ENCODE results near the gene COPB1. TPM values are rescaled to one million over a fixed set of nuclear protein-coding genes. Genes with fewer than 3 reads are reported as not detected.

COPB1 gene
- total and polyA plus RNA-seq, 9 of the 15 experiments (the other 6 are each of a cell fraction or from before 2014, with no cell fraction given): 64.7 to 188 (median 91.6) TPM

DNA sequence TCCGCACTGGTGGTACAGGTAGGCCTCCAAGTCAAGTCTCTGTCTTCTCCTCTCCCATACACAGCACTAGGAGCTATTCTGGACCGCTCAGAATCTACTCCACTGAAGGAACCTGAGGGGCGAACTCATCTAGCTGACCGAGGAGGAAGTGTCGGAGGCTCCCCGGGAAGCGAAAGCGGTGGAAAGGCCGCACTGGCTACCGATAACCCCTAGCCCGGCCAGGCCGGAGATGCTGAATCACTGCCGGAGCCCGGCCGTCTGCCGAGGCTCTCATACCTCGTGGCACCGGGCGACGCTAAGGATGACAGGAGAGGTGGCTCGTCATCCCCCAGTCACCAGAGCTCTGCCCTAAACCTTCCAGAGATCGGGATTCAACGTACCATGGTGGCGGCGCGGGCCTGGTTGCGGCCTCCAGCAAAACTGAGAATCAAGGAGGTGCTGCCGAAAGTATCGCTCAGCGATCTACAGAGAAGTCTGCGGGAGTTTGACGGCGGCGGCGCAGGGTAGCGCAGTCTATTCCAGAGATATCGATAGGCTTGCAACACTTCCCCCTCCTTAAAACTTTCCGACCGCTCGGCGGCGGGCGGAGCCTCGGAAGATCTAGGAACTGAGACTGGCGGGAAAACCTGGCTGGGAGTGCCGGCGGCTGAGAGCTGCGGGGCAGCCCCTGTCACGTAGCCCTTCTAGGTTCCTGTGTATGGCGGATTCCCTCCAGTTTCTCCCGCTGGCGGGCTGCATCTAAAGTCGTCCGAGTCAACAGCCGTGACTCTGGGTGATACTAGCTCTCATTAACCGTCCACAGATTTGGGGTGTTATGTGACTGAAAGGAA, 20.5 kb upstream of the COPB1 start, which contains the start of gene PSMA1 (continued):
- TF ChIP-seq CBFA2T2 (conservative IDR thresholded peaks at IDR 0.05): no peak
- no peak for TF ChIP-seq ZNF699 (CRISPR knock-in tag; IDR thresholded peaks at IDR 0.05; ENCODE audit: insufficient replicate concordance)
- TF ChIP-seq HCFC1 (IDR thresholded peaks at IDR 0.05; ENCODE audit: low read depth, low read length): peak; percentile 80
- TF ChIP-seq, protein P1, sequence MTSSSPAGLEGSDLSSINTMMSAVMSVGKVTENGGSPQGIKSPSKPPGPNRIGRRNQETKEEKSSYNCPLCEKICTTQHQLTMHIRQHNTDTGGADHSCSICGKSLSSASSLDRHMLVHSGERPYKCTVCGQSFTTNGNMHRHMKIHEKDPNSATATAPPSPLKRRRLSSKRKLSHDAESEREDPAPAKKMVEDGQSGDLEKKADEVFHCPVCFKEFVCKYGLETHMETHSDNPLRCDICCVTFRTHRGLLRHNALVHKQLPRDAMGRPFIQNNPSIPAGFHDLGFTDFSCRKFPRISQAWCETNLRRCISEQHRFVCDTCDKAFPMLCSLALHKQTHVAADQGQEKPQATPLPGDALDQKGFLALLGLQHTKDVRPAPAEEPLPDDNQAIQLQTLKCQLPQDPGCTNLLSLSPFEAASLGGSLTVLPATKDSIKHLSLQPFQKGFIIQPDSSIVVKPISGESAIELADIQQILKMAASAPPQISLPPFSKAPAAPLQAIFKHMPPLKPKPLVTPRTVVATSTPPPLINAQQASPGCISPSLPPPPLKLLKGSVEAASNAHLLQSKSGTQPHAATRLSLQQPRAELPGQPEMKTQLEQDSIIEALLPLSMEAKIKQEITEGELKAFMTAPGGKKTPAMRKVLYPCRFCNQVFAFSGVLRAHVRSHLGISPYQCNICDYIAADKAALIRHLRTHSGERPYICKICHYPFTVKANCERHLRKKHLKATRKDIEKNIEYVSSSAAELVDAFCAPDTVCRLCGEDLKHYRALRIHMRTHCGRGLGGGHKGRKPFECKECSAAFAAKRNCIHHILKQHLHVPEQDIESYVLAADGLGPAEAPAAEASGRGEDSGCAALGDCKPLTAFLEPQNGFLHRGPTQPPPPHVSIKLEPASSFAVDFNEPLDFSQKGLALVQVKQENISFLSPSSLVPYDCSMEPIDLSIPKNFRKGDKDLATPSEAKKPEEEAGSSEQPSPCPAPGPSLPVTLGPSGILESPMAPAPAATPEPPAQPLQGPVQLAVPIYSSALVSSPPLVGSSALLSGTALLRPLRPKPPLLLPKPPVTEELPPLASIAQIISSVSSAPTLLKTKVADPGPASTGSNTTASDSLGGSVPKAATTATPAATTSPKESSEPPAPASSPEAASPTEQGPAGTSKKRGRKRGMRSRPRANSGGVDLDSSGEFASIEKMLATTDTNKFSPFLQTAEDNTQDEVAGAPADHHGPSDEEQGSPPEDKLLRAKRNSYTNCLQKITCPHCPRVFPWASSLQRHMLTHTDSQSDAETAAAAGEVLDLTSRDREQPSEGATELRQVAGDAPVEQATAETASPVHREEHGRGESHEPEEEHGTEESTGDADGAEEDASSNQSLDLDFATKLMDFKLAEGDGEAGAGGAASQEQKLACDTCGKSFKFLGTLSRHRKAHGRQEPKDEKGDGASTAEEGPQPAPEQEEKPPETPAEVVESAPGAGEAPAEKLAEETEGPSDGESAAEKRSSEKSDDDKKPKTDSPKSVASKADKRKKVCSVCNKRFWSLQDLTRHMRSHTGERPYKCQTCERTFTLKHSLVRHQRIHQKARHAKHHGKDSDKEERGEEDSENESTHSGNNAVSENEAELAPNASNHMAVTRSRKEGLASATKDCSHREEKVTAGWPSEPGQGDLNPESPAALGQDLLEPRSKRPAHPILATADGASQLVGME (CRISPR knock-in tag; IDR thresholded peaks at IDR 0.05): no peak
- TF ChIP-seq ZNF644 (tag; IDR thresholded peaks at IDR 0.05; ENCODE audit: low read depth): no peak
- no peak for TF ChIP-seq RFX1 (IDR thresholded peaks at IDR 0.05)
- peak; percentile 40; the same call in 1 of the 2 replicates for TF ChIP-seq FOXK1 (CRISPR knock-in tag; IDR thresholded peaks at IDR 0.05; ENCODE audit: borderline replicate concordance)
- TF ChIP-seq RNF219 (CRISPR knock-in tag; IDR thresholded peaks at IDR 0.05): no peak
- TF ChIP-seq PHB (CRISPR knock-in tag; IDR thresholded peaks at IDR 0.05): no peak
- TF ChIP-seq, protein P2, sequence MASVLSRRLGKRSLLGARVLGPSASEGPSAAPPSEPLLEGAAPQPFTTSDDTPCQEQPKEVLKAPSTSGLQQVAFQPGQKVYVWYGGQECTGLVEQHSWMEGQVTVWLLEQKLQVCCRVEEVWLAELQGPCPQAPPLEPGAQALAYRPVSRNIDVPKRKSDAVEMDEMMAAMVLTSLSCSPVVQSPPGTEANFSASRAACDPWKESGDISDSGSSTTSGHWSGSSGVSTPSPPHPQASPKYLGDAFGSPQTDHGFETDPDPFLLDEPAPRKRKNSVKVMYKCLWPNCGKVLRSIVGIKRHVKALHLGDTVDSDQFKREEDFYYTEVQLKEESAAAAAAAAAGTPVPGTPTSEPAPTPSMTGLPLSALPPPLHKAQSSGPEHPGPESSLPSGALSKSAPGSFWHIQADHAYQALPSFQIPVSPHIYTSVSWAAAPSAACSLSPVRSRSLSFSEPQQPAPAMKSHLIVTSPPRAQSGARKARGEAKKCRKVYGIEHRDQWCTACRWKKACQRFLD (CRISPR knock-in tag; IDR thresholded peaks at IDR 0.05): peak; percentile 68
- no peak for TF ChIP-seq COPS2 (conservative IDR thresholded peaks at IDR 0.05)
- TF ChIP-seq ZBTB17 (CRISPR knock-in tag; IDR thresholded peaks at IDR 0.05): peak; percentile 100
- no peak for TF ChIP-seq ZFP36 (IDR thresholded peaks at IDR 0.05; ENCODE audit: low read depth, low read length, partially characterized antibody)
- TF ChIP-seq NFRKB (IDR thresholded peaks at IDR 0.05; ENCODE audit: low read depth): peak; percentile 73; the same call in 1 of the 2 replicates
- peak; percentile 91 for TF ChIP-seq TFAP4 (CRISPR knock-in tag; IDR thresholded peaks at IDR 0.05; ENCODE audit: borderline replicate concordance)
- TF ChIP-seq FOXO4 (CRISPR knock-in tag; IDR thresholded peaks at IDR 0.05): no peak

Data from K562 (cell line).